GM12891 (cell line): ENCODE results near the gene WDR1.

Experiments used
- PAX5 ChIP-seq: IDR thresholded peaks from 2 replicates; pipeline ENCODE4 v1.6.1; 2011; ENCODE audit warnings: low read length, moderate library complexity, mild to moderate bottlenecking; ENCODE audit not compliant: insufficient read depth, severe bottlenecking
- POLR2A ChIP-seq: IDR thresholded peaks from 2 replicates; pipeline ENCODE4 v1.6.1; 2011; ENCODE audit warnings: low read depth, low read length, control low read depth
- POLR2AphosphoS5 ChIP-seq: IDR thresholded peaks from 2 replicates; pipeline ENCODE4 v1.6.1; 2011; ENCODE audit warnings: low read depth, low read length, control low read depth
- SPI1 ChIP-seq: IDR thresholded peaks from 2 replicates; pipeline ENCODE4 v1.6.1; 2011; ENCODE audit warnings: low read depth, low read length, control low read depth
- TAF1 ChIP-seq: IDR thresholded peaks from 2 replicates; pipeline ENCODE4 v1.6.1; 2011; ENCODE audit warnings: low read depth, low read length, control low read depth

- TF ChIP-seq TAF1 (no peak), POLR2AphosphoS5 (no peak; the same call in 1 of the 2 replicates), POLR2A (no peak; the same call in 1 of the 2 replicates), PAX5 (no peak), SPI1 (no peak)
These were observed 904 bp upstream of the WDR1 start for GRCh38 chr4:10117359-10118047.
